NCI-H128 (cell line): Measurements from ENCODE around the gene TRAF3IP1.

Experiments
- DNase-seq: peaks from one replicate; lab custom pipeline; 2025; ENCODE audit not compliant: unreplicated experiment; lab: John Stamatoyannopoulos, UW

Gene TRAF3IP1

GRCh38 chr2:238286987-238287736 lies 33.2 kb upstream of the TRAF3IP1 start:
- no peak for DNase-seq

- no peak for DNase-seq
Measured at GRCh38 chr2:238287737-238288649, 32.3 kb upstream of the TRAF3IP1 start, which contains the start of gene PER2. Gene PER2, minus strand, starts transcription at chr2:238288610. Its CDS starts 10,674 bp downstream, at chr2:238277936.

- peak; percentile 88 for DNase-seq
Measured at GRCh38 chr2:238288650-238289573, 31.4 kb upstream of the TRAF3IP1 start.

GRCh38 chr2:238289574-238289973 lies 30.7 kb upstream of the TRAF3IP1 start:
- DNase-seq = no peak

- DNase-seq = peak; percentile 7
Measured at GRCh38 chr2:238290091-238290509, 30.2 kb upstream of the TRAF3IP1 start.

GRCh38 chr2:238290715-238291549 lies 29.4 kb upstream of the TRAF3IP1 start:
- DNase-seq = no peak

- DNase-seq = no peak
Measured at GRCh38 chr2:238291550-238292281, 28.6 kb upstream of the TRAF3IP1 start.

GRCh38 chr2:238294046-238294392 lies 26.3 kb upstream of the TRAF3IP1 start:
- DNase-seq = no peak

- no peak for DNase-seq
Measured at GRCh38 chr2:238294393-238295143, 25.8 kb upstream of the TRAF3IP1 start.

GRCh38 chr2:238295144-238296112 lies 24.9 kb upstream of the TRAF3IP1 start:
- DNase-seq = no peak

GRCh38 chr2:238296638-238297457 lies 23.5 kb upstream of the TRAF3IP1 start:
- no peak for DNase-seq

GRCh38 chr2:238299803-238300202 lies 20.5 kb upstream of the TRAF3IP1 start:
- no peak for DNase-seq

- DNase-seq = no peak
Measured at GRCh38 chr2:238302087-238302486, 18.2 kb upstream of the TRAF3IP1 start.

- DNase-seq = no peak
Measured at GRCh38 chr2:238302751-238303150, 17.6 kb upstream of the TRAF3IP1 start.

- DNase-seq = no peak
Measured at GRCh38 chr2:238304116-238304515, 16.2 kb upstream of the TRAF3IP1 start.

GRCh38 chr2:238305092-238305862 lies 15.0 kb upstream of the TRAF3IP1 start:
- no peak for DNase-seq
